Tibial artery (tissue), 4 donors: ENCODE data around the gene RAPGEF6.
A peak's percentile ranks its signal among the peaks of the same experiment; 100 is the strongest.

Experiments
- DNase-seq, 2 donors: peaks; one replicate each; pipeline ENCODE4 v3.0.0-alpha.2; 2019
- H3K27ac ChIP-seq, 2 donors: fragments of 200-600 bp; sonication (generic) in 1 of 2; 1 replicate in 1 of 2; 2 replicates in 1 of 2; pipeline ENCODE4 v1.5.1; 2018 to 2019; ENCODE audit warnings: mild to moderate bottlenecking in 1 of 2
- H3K27me3 ChIP-seq, 2 donors: fragments of 200-600 bp; sonication (generic) in 1 of 2; one replicate each; pipeline versions ENCODE4 v1.5.1 to v1.6.0; 2016 to 2019
- H3K36me3 ChIP-seq, 3 donors: fragments of 200-600 bp; sonication (generic) in 2 of 3; one replicate each; pipeline ENCODE4 v1.5.1; 2016 to 2019; ENCODE audit warnings: mild to moderate bottlenecking in 2 of 3
- H3K4me1 ChIP-seq, 4 donors: fragments of 200-600 bp; sonication (generic) in 2 of 4; 1 replicate in 3 of 4; 2 replicates in 1 of 4; pipeline ENCODE4 v1.5.1; 2016 to 2019
- H3K4me3 ChIP-seq, 2 donors: fragments of 200-600 bp; sonication (generic) in 1 of 2; 1 replicate in 1 of 2; 2 replicates in 1 of 2; pipeline ENCODE4 v1.5.1; 2018 to 2019; ENCODE audit warnings: mild to moderate bottlenecking in 2 of 2
- H3K9me3 ChIP-seq, 3 donors: fragments of 200-600 bp; sonication (generic) in 1 of 3; one replicate each; pipeline ENCODE4 v1.5.1; 2016 to 2019
- CTCF ChIP-seq, 2 experiments: fragments of 200-600 bp in 1 of 2; fragments of 450-650 bp in 1 of 2; IDR thresholded peaks; one replicate each; pipeline ENCODE4 v1.5.1; 2017 to 2019; ENCODE audit warnings: antibody characterized with exemption in 2 of 2, mild to moderate bottlenecking in 1 of 2, moderate library complexity in 1 of 2
- intact Hi-C: fragments of 100-400 bp; cut with DNase I; formaldehyde crosslinking; loops from one replicate; pipeline ENCODE4 v1.15.0; 2023; ENCODE audit warnings: low total_unique reads

The RAPGEF6 gene

DNA sequence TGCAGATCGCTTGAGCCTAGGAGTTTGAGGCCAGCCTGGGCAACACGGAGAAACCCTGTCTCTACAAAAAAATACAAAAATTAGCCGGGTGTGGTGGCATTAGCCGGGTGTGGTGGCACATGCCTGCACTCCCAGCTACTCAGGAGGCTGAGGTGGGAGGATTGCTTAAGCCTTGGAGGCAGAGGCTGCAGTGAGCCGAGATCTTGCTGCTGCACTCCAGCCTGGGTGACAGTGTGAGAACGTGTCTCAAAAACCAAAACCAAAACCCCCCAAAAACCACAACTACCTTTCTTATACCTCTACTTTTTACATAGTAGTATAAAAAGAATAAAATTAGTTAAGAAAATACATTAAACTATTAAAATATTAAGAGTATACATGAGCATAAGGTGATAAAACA is 121.2 kb downstream of the RAPGEF6 start:
- peaks cover 0 to 6% (median 0%) of the 10 kb centered on the region in 4 donors for H3K4me1 ChIP-seq
- no peak overlapping the region for H3K4me3 ChIP-seq
- TF ChIP-seq CTCF (IDR thresholded peaks at IDR 0.05), result no peak
- no peak overlapping the region for H3K27ac ChIP-seq
- no peaks in the 10 kb centered on the region for H3K27me3 ChIP-seq
- no peaks in the 10 kb centered on the region for H3K9me3 ChIP-seq
- DNase-seq, result no peak
- peaks cover 0 to 15% (median 15%) of the 10 kb centered on the region in 3 donors for H3K36me3 ChIP-seq
- intact Hi-C loops, result no loop called here

GRCh38 chr5:131511934-131512333 is 123.1 kb downstream of the RAPGEF6 start:
- H3K4me1 ChIP-seq, result peaks cover 0 to 6% (median 0%) of the 10 kb centered on the region in 4 donors
- TF ChIP-seq CTCF (IDR thresholded peaks at IDR 0.05), result no peak
- no peak for DNase-seq
- H3K27me3 ChIP-seq, result no peaks in the 10 kb centered on the region
- H3K36me3 ChIP-seq, result peaks cover 0 to 19% (median 15%) of the 10 kb centered on the region in 3 donors
- no peaks in the 10 kb centered on the region for H3K9me3 ChIP-seq
- no peak overlapping the region for H3K4me3 ChIP-seq
- no peak overlapping the region for H3K27ac ChIP-seq
- intact Hi-C loops, result no loop called here

GRCh38 chr5:131509801-131510200 is 125.2 kb downstream of the RAPGEF6 start:
- Histone ChIP-seq H3K36me3 (peaks cover under 1 to 19% (median 11%) of the 10 kb centered on the region in 3 donors), H3K27ac (no peak overlapping the region), H3K4me1 (no peaks in the 10 kb centered on the region), H3K4me3 (no peak overlapping the region), H3K9me3 (no peaks in the 10 kb centered on the region), H3K27me3 (no peaks in the 10 kb centered on the region)
- TF ChIP-seq CTCF (IDR thresholded peaks at IDR 0.05), result no peak
- intact Hi-C loops, result no loop called here
- no peak for DNase-seq

GRCh38 chr5:131505237-131505908 is 129.7 kb downstream of the RAPGEF6 start:
- Histone ChIP-seq H3K36me3 (peaks cover 22 to 56% (median 27%) of the 10 kb centered on the region in 3 donors), H3K4me1 (no peaks in the 10 kb centered on the region), H3K4me3 (no peak overlapping the region), H3K9me3 (no peaks in the 10 kb centered on the region), H3K27me3 (no peaks in the 10 kb centered on the region), H3K27ac (no peak overlapping the region)
- TF ChIP-seq CTCF (IDR thresholded peaks at IDR 0.05), result no peak
- intact Hi-C loops, result no loop called here
- DNase-seq, result no peak

DNA sequence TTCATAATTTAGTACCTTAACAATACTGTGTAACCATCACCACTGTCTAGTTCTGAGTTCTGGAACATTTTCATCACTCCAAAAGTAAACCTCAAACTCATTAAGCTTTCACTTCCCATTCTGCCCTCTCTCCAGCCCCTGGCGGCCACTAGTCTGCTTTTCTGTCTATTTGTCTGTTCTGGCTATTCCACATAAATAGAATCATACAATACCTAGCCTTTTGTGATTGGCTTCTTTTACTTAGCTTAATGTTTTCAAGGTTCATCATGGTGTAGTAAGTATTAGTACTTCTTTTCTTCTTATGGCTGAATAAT is 138.7 kb downstream of the RAPGEF6 start:
- intact Hi-C loops, result no loop called here
- Histone ChIP-seq H3K27ac (no peak overlapping the region), H3K4me1 (peaks cover 0 to 12% (median 0%) of the 10 kb centered on the region in 4 donors), H3K36me3 (peaks cover 13 to 46% (median 19%) of the 10 kb centered on the region in 3 donors), H3K27me3 (no peaks in the 10 kb centered on the region), H3K4me3 (no peak overlapping the region), H3K9me3 (no peaks in the 10 kb centered on the region)
- no peak for TF ChIP-seq CTCF (IDR thresholded peaks at IDR 0.05)
- peak in 1 of 2 donors; percentile 29 for DNase-seq
